Subcutaneous abdominal adipose tissue (tissue), 5 donors: ENCODE measurements around the gene PSMD1.

Experiments used
- H3K27ac ChIP-seq: one replicate; pipeline ENCODE4 v1.7.0; 2013; ENCODE audit warnings: low read depth, mild to moderate bottlenecking, inconsistent platforms, low read length, moderate library complexity
- H3K27me3 ChIP-seq, 5 donors: one replicate each; pipeline ENCODE4 v1.7.0; 2013; ENCODE audit warnings: low read length in 5 of 5, inconsistent platforms in 1 of 5; ENCODE audit not compliant: control insufficient read depth in 5 of 5, insufficient read depth in 4 of 5
- H3K36me3 ChIP-seq, 5 donors: one replicate each; pipeline ENCODE4 v1.7.0; 2013; ENCODE audit warnings: low read length in 5 of 5; ENCODE audit not compliant: control insufficient read depth in 5 of 5, insufficient read depth in 5 of 5
- H3K4me1 ChIP-seq, 5 donors: one replicate each; pipeline ENCODE4 v1.7.0; 2013; ENCODE audit warnings: low read length in 5 of 5, mild to moderate bottlenecking in 3 of 5, moderate library complexity in 1 of 5; ENCODE audit not compliant: control insufficient read depth in 5 of 5, insufficient read depth in 5 of 5
- H3K4me3 ChIP-seq, 5 donors: one replicate each; pipeline ENCODE4 v1.7.0; 2013; ENCODE audit warnings: low read length in 5 of 5, low read depth in 1 of 5
- H3K9ac ChIP-seq, 5 donors: one replicate each; pipeline ENCODE4 v1.7.0; 2013; ENCODE audit warnings: low read length in 5 of 5, mild to moderate bottlenecking in 4 of 5, moderate library complexity in 3 of 5
- H3K9me3 ChIP-seq, 5 donors: one replicate each; pipeline ENCODE4 v1.7.0; 2013; ENCODE audit warnings: low read length in 5 of 5; ENCODE audit not compliant: control insufficient read depth in 5 of 5
- donor health status: healthy.
- donor health status: healthy.
- donor health status: healthy.
- donor health status: healthy.
- donor health status: healthy.

PSMD1 gene

DNA sequence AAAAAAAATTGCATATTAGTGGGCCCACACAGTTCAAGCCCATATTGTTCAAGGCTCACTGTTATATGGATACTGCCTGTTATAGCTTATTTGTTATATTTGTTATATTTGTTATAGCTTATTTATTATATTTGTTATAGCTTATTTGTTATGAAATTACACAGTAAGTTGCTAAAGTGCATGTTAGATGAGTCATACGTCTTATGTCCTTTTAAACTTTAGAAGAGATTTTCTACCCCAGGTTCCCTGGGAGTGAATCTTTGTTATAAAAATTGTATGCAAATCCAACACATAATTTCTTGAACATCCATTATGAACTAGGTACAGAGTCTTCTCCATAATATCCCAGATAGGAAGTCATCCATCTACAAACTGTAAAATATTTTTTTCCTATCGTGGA, 46.1 kb downstream of the PSMD1 start:
- H3K9ac ChIP-seq: no peak overlapping the region
- no peaks in the 10 kb centered on the region for H3K4me1 ChIP-seq
- H3K27ac ChIP-seq: no peak overlapping the region
- no peaks in the 10 kb centered on the region for H3K27me3 ChIP-seq
- peaks cover 6 to 22% (median 17%) of the 10 kb centered on the region in 5 donors for H3K9me3 ChIP-seq
- peaks cover 19 to 48% (median 30%) of the 10 kb centered on the region in 5 donors for H3K36me3 ChIP-seq
- H3K4me3 ChIP-seq: no peak overlapping the region

DNA sequence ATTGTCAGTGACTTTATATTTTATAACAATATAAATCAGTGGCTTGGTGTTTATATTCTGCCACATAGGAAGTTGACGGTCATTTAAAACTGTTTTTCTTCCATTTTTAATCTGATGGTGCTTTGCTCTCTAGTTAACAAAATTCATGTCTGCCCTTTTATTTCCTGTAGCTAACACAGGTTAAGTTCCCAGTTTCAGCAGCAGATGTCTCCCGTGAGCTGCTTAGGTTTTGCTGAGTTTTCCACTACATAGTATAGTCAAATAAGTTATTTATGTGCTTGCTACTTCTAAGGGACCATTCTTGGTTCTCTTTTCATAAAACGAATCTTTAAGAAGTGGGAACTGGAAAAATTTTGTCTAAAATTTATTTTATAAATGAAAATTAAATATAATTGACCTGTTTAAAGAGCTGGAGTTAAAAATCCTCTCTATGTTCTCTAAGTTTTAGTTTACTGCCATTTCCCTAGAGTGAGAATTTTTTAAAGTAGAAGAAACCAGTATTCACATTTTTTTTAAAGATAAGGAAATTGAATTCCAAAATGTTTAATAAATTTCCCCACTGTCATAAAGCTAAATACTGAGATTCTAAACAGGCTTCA, 47.5 kb downstream of the PSMD1 start:
- peaks cover 25 to 48% (median 26%) of the 10 kb centered on the region in 5 donors for H3K36me3 ChIP-seq
- no peak overlapping the region for H3K27ac ChIP-seq
- H3K4me3 ChIP-seq: no peak overlapping the region
- H3K9me3 ChIP-seq: peaks cover 2 to 17% (median 13%) of the 10 kb centered on the region in 5 donors
- H3K9ac ChIP-seq: no peak overlapping the region
- no peaks in the 10 kb centered on the region for H3K27me3 ChIP-seq
- no peaks in the 10 kb centered on the region for H3K4me1 ChIP-seq

DNA sequence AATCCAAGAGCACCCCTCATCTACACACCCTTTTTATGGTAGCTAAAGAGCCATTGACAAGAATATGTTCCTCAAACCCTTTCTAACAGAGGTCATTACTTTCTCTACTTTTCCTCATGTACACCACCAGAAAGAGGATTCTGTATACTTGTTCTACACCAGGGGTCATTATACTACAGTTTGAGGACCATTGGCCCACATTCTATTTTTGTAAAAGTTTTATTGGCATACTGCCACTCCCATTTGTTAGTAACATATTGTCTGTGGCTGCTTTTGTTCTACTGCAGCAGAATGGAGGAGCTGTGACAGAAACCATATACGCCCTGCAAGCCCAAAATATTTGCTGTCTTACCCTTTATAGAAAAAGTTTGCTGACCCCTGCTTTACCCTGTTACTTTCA, 53.9 kb downstream of the PSMD1 start:
- Histone ChIP-seq H3K9me3 (no peaks in the 10 kb centered on the region), H3K27ac (no peak overlapping the region), H3K27me3 (no peaks in the 10 kb centered on the region), H3K36me3 (peaks cover 14 to 37% (median 14%) of the 10 kb centered on the region in 5 donors), H3K4me3 (no peak overlapping the region), H3K9ac (no peak overlapping the region), H3K4me1 (peaks cover 0 to 7% (median 4%) of the 10 kb centered on the region in 5 donors)

DNA sequence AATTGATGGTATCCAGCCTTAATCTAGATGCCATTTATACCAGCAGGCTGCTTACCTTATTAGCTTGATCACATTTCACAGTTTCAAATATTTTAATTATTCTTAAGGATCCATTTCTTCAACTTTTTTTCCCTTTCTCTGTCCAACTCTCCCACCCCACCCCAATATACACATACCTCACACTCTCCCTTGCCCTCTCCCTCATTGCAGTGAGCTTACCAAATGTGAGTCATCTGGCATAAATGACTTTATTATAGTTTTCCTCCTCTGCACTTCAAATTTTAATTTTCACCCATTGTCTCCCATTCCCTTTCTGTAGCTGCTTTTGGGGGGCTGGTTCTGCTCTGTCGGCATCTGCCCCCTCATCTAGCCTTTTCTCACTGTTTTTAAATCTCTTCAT, 55.3 kb downstream of the PSMD1 start:
- Histone ChIP-seq H3K27ac (no peak overlapping the region), H3K9ac (no peak overlapping the region), H3K9me3 (no peaks in the 10 kb centered on the region), H3K36me3 (peaks cover 14 to 37% (median 14%) of the 10 kb centered on the region in 5 donors), H3K27me3 (no peaks in the 10 kb centered on the region), H3K4me3 (no peak overlapping the region), H3K4me1 (peaks cover 0 to 7% (median 4%) of the 10 kb centered on the region in 5 donors)

DNA sequence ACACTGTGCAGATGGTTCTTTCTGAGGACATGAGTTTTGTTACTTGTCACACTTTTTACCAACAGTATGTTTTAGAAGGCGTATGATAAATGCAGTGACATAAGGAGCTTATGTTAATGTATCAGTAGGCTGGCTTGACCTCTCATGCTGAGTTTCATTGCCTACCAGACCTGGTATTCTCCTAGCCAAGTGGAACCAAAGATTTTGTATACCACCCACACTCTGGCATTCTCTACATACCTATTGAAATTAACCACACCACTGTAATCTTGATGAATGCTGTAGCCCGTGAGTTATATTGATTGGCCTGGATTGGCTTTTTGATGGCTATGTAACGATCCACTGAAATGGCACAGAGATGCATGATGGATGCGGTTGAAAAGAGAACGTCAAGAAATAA, 56.8 kb downstream of the PSMD1 start:
- no peaks in the 10 kb centered on the region for H3K9me3 ChIP-seq
- no peak overlapping the region for H3K4me3 ChIP-seq
- H3K36me3 ChIP-seq: peaks cover 12 to 28% (median 14%) of the 10 kb centered on the region in 5 donors
- no peak overlapping the region for H3K9ac ChIP-seq
- H3K4me1 ChIP-seq: peaks cover 0 to 10% (median 5%) of the 10 kb centered on the region in 5 donors
- no peak overlapping the region for H3K27ac ChIP-seq
- no peaks in the 10 kb centered on the region for H3K27me3 ChIP-seq

DNA sequence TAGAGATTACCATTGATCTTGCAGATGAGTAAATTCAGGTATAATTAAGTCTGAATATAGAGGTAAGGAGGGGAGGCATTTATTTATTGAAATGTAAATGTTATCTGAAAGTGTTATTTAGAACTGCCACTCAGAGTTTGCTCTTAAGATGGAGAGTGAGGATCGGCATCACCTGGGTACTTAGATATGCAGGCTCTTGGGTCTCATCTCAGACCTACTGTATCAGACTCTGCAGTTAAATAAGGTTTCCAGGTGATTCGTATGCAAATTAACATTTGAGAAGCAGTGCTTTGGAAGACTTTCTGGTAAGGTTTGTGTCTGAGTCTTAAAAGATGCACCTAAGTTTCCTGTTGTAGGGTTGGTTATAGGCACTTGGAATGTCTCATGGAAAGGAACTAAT, 59.0 kb downstream of the PSMD1 start:
- Histone ChIP-seq H3K9ac (no peak overlapping the region), H3K36me3 (peaks cover 4 to 11% (median 6%) of the 10 kb centered on the region in 5 donors), H3K9me3 (no peaks in the 10 kb centered on the region), H3K4me1 (peaks cover 0 to 10% (median 3%) of the 10 kb centered on the region in 5 donors), H3K27ac (no peak overlapping the region), H3K4me3 (no peak overlapping the region), H3K27me3 (no peaks in the 10 kb centered on the region)

DNA sequence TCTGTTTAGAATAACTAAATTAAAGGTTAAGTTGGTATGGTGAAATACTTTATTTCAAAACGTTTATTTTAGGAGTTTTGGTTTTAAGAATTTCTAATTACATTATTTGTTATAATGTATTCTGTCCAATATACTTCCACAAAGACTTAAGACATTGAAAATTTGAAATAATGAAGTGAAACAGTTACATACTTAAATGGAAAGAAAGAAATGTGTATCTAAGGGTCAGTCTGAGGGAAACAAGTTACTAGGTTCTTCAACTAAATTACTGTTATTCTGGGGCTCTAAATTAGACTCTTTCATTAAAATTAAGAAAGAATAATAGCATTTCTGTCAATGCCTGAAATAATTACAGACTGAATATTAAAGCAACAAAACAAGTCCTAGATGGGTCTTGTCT, 60.5 kb downstream of the PSMD1 start:
- peaks cover 0 to 10% (median 0%) of the 10 kb centered on the region in 5 donors for H3K4me1 ChIP-seq
- H3K9me3 ChIP-seq: no peaks in the 10 kb centered on the region
- H3K36me3 ChIP-seq: peaks cover 4 to 6% (median 5%) of the 10 kb centered on the region in 5 donors
- no peak overlapping the region for H3K27ac ChIP-seq
- no peak overlapping the region for H3K4me3 ChIP-seq
- H3K27me3 ChIP-seq: no peaks in the 10 kb centered on the region
- no peak overlapping the region for H3K9ac ChIP-seq

DNA sequence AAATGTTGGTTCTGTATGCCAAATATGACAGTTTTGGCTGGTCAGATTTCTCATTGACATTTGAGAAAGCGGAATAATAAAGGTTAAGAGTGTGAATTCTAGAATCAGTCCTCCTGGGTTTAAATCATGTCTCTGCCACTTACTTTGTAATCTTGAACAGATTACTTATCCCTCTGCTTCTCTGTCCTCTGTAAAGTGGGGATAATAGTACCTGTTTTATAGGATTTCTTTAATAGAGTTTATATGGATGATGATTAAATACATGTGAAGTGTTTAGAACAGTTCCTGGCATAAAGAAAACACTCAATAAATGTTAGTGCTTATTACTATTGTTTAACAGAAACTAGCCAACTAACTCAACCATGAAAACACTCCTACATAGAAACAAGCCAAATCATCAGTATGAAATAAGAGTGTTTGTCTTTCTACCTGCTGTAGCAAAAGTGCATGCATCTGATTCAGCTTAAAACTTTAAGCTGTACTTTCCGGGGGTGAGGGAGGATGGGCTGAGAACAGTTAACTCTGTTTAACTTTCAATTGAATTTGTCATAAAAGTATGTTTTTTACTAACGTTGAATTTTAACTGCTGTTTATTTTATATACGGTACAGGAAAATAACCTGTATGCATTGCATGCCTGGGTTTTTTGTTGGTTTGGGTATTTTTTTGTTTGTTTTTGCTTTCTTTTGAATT, 61.4 kb downstream of the PSMD1 start:
- Histone ChIP-seq H3K27ac (no peak overlapping the region), H3K4me1 (peaks cover 0 to 10% (median 0%) of the 10 kb centered on the region in 5 donors), H3K27me3 (no peaks in the 10 kb centered on the region), H3K9ac (peak overlapping the region in 1 of 5 donors; percentile 24), H3K9me3 (no peaks in the 10 kb centered on the region), H3K4me3 (no peak overlapping the region), H3K36me3 (peaks cover 4 to 6% (median 5%) of the 10 kb centered on the region in 5 donors)

DNA sequence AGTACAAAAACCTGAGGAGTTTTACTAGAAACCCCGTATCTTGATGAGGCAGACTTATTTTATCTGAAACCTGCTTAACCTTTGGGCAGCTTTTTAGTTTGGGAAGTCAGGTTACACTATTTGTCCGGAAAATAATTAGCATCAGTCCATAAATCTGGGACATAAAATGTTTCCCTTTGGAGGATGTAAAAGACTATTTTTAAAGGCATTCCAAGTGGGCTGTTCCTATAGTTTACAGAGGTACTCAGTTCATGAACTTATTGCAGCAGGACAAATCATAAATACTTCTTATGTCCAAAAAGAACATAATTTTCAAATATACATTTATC, 61.9 kb downstream of the PSMD1 start:
- no peaks in the 10 kb centered on the region for H3K9me3 ChIP-seq
- H3K4me3 ChIP-seq: no peak overlapping the region
- peak overlapping the region in 1 of 5 donors; percentile 24 for H3K9ac ChIP-seq
- H3K27me3 ChIP-seq: no peaks in the 10 kb centered on the region
- H3K27ac ChIP-seq: no peak overlapping the region
- peaks cover under 1 to 4% (median 2%) of the 10 kb centered on the region in 5 donors for H3K36me3 ChIP-seq
- H3K4me1 ChIP-seq: peaks cover 0 to 14% (median 4%) of the 10 kb centered on the region in 5 donors

DNA sequence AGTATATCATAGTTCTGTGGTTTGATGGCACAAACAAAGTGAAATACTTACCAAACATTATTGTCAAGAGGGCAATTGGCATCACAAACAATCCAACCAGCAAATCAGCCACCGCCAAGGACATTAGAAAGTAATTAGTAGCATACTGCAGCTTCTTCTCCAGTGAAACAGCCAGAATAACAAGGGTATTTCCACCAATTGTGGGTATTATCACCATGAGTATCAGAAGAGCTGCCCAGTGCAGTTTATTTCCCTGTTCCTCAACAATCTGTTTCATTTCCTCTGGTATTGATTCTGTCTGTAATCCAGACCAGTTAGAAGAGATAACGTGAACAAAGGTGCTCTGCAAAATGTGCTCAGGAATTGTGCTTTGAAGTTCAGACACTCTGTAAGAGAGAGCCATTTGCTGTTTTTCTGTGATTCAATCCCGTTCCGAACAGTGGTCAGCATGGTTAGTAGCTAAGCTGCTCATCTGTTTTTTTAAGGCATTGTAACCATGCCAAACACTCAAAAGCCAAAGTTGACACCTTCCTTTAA, 66.8 kb downstream of the PSMD1 start:
- Histone ChIP-seq H3K9ac (peak overlapping the region; percentile 2 to 62 (median 31)), H3K4me1 (peaks cover 0 to 16% (median 4%) of the 10 kb centered on the region in 5 donors), H3K27me3 (no peaks in the 10 kb centered on the region), H3K36me3 (peaks cover 0 to 2% (median 0%) of the 10 kb centered on the region in 5 donors), H3K27ac (no peak overlapping the region), H3K4me3 (peak overlapping the region; percentile 37 to 52 (median 40)), H3K9me3 (no peaks in the 10 kb centered on the region)
